Measurements from ENCODE around the gene ESYT2. TPM values are rescaled to one million over a fixed set of nuclear protein-coding genes. Genes with fewer than 3 reads are reported as not detected.

The ESYT2 gene
- total and polyA plus RNA-seq, 9 of the 15 experiments (the other 6 are each of a cell fraction or from before 2014, with no cell fraction given): 5.8 to 86.9 (median 64.7) TPM

GRCh38 chr7:158740657-158741293 is 88.5 kb downstream of the ESYT2 start (continued):
- no peak; a peak in 1 of 6 replicates for TF ChIP-seq CTCF (IDR thresholded peaks at IDR 0.05 in 2 of 3, conservative IDR thresholded peaks at IDR 0.05 in 1 of 3; ENCODE audit: insufficient read depth in 2 of 3, low read depth in 1 of 3, low read length in 3 of 3)
- TF ChIP-seq DPF2 (IDR thresholded peaks at IDR 0.05): peak; percentile 98
- TF ChIP-seq TEAD4 (IDR thresholded peaks at IDR 0.05; ENCODE audit: low read length): peak; percentile 89
- TF ChIP-seq TEAD4 (CRISPR knock-in tag; IDR thresholded peaks at IDR 0.05; ENCODE audit: borderline replicate concordance): no peak
- peak; percentile 66 for TF ChIP-seq MTA2 (IDR thresholded peaks at IDR 0.05; ENCODE audit: low read depth)
- TF ChIP-seq CTBP1 (IDR thresholded peaks at IDR 0.05; ENCODE audit: borderline replicate concordance): peak; percentile 45; the same call in 1 of the 2 replicates
- no peak for TF ChIP-seq TRIM25 (IDR thresholded peaks at IDR 0.05; ENCODE audit: borderline replicate concordance)
- TF ChIP-seq ZC3H8 (IDR thresholded peaks at IDR 0.05): no peak
- TF ChIP-seq ETV1 (tag; conservative IDR thresholded peaks at IDR 0.05; ENCODE audit: low read depth): no peak
- no peak for TF ChIP-seq ZNF347 (CRISPR knock-in tag; IDR thresholded peaks at IDR 0.05; ENCODE audit: low read depth)
- no peak for TF ChIP-seq SFPQ (IDR thresholded peaks at IDR 0.05; ENCODE audit: low read depth, low read length)
- peak; percentile 86 for TF ChIP-seq NFIC (IDR thresholded peaks at IDR 0.05)
- TF ChIP-seq TCF7 (IDR thresholded peaks at IDR 0.05; ENCODE audit: borderline replicate concordance): peak; percentile 51; the same call in 1 of the 2 replicates
- TF ChIP-seq ZNF280A (IDR thresholded peaks at IDR 0.05; ENCODE audit: low read depth, partially characterized antibody): no peak
- no peak for TF ChIP-seq CBX2 (IDR thresholded peaks at IDR 0.05; ENCODE audit: insufficient read depth, low read length, poor library complexity, severe bottlenecking)
- peak; percentile 93 for TF ChIP-seq CBFA2T2 (conservative IDR thresholded peaks at IDR 0.05)
- TF ChIP-seq EP400 (IDR thresholded peaks at IDR 0.05): peak; percentile 45; the same call in 1 of the 2 replicates
- TF ChIP-seq GTF2B (IDR thresholded peaks at IDR 0.05; ENCODE audit: extremely low read depth, insufficient read length): no peak
- TF ChIP-seq MEIS2 (IDR thresholded peaks at IDR 0.05; ENCODE audit: partially characterized antibody): no peak
- peak; percentile 69 for TF ChIP-seq PML (IDR thresholded peaks at IDR 0.05; ENCODE audit: low read length)

Data from K562 (cell line).